Activated CD4-positive, alpha-beta T cell treated with anti-CD3 and anti-CD28 coated beads, Interleukin-2, Interleukin-6, amounts not matched to agents 100 ng/mL and 50 ng/mL, durations not matched to agents 16 hours and 8 hours (primary cell): Measurements from ENCODE around the gene CFAP92.
"Not testable (repeated sequence)": the region's sequence is repeated elsewhere in the genome, so short reads cannot be mapped to it uniquely, and the experiment has no call there.

Source experiments
- DNase-seq: peaks from one replicate; pipeline ENCODE4 v3.0.0-alpha.2; 2020

Gene CFAP92

DNA sequence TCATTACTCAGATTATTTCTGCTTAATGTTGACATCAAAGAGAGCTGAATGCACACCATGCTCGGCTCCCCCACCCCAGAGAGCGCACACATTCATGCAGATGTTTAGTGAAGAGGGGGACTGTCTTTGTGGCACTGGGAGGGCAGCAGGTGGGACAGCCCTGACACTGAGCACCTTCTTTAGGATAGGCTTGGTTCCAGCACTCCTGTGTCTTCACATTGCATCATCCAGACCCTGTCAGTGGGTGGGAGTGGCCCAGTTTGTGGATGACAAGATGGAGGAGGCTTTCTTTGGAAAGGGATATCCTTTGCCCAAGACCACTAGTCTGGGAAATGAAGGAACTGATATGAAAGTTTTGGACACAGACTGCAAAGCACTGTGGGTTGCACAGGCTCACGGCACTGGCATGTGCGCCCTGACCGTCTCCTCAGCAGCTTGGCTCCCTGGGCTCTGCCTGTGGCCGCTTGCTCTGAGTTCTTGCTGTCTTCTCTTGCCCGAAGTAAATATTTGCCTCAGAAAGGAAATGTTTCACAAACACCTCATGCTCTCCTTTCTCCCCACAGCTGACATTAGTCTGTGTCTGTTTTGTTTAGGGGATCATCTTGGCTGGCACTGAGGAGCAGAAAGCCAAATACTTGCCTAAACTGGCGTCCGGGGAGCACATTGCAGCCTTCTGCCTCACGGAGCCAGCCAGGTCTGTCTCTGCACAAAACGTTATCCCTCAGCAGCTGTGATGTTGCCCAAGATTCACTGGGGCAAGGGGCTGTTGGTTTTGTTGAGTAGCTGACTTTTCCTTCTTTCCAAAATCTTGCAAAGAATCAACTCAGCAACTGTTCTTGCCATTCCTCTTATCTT is 97.8 kb downstream of the CFAP92 start:
- no peak for DNase-seq

GRCh38 chr3:128889139-128889894 is 104.6 kb downstream of the CFAP92 start:
- DNase-seq = no peak

GRCh38 chr3:128884992-128885391 is 108.9 kb downstream of the CFAP92 start:
- DNase-seq = no peak

GRCh38 chr3:128882719-128883118 is 111.2 kb downstream of the CFAP92 start:
- no peak for DNase-seq

DNA sequence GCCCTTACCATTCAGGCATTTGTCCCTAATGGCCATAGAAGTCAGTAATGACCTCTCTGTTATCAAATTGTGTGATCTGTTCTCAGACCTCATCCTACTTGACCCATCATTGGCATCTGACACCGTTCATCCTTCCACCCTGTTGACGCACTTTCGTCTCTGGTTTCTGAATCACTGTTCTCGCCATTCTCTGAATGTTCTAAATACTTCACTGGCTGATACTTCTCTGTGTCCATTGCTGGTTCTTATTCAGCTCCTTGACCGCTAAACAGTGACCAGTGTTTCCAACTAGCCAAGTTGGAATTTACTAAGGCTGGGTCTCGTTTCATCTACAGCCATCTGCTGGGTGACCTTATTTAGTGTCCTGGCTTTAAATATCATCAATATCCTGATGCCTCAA is 112.3 kb downstream of the CFAP92 start:
- DNase-seq = no peak

DNA sequence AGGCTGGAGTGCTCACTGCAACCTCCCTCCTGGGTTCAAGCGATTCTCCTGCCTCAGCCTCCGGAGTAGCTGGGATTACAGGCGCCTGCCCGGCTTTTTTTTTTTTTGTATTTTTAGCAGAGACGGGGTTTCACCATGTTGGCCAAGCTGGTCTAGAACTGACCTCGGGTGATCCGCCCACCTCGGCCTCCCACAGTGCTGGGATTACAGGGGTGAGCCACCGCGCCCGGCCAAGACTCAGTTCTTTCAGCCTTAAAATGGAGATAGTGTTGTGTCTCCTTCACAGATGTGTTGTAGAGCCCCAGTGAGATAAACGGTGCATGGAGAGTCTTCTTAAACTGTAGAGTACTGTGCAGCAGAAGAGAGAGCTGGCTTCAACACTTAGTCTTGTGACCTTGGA is 113.4 kb downstream of the CFAP92 start:
- not testable (repeated sequence) for DNase-seq

GRCh38 chr3:128879991-128880390 is 113.9 kb downstream of the CFAP92 start:
- no peak for DNase-seq

GRCh38 chr3:128879125-128879969 is 114.5 kb downstream of the CFAP92 start, which contains the start of gene ACAD9:
ACAD9 (plus strand) TSS chr3:128879620; CDS start chr3:128879692, 72 bp downstream.
- peak; percentile 99 for DNase-seq

DNA sequence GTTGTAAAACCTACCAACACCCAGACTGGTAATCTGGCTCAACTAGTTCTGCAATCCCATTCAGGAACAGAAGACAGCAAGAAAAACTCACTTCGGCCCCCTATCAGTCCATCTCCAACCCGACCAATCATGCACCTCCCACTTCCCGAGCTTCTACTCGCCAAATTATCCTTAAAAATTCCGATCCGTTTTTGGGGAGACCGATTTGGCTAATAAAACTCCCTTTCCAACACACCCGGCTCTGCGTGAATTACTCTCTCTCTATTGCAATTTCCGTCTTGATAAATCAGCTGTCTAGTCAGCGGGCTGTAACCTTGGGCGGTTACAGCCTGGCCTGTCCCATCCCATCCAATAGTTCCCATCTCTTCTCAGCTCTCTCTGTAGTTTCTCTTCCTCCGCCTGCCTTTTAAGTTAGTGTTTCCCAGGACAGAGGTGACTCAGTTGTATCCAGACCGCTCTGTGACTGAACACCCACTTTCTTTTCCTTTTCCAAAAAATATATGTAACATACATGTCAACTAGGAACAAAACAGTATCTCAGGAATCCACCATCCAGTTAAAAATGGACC is 115.2 kb downstream of the CFAP92 start:
- DNase-seq = peak; percentile 38

- no peak for DNase-seq
Observed at GRCh38 chr3:128878011-128878457, 115.8 kb downstream of the CFAP92 start.

GRCh38 chr3:128875556-128876120 is 118.2 kb downstream of the CFAP92 start:
- peak; percentile 69 for DNase-seq

DNA sequence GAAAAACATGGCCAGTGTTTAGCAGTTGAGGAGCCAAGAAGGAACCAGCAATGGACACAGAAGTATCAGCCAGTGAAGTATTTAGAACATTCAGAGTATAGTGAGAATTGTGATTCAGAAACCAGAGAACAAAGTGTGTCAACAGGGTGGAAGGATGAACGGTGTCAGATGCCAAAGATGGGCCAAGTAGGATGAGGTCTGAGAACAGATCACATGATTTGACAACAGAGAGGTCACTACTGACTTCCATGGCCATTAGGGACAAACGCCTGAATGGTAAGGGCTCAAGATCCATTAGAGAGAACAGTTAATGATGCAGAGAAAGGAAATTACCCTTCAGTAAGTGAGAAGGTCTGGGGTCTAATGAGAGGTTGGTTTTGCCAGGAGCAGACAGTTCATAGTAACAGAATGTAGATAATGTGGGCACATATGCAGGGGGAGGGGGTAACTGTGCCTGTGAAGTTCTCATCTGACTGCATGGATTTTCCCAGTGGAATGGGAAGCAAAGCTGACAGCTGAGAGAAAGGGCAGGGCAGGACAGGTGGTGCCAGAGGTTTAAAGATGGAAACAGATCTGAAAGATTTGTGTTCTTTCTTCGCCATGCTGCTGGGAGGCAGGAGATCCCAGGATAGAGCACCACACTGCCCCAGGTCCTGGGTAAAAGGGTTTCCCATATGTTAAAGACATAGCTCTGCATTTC is 119.2 kb downstream of the CFAP92 start:
- DNase-seq = no peak

DNA sequence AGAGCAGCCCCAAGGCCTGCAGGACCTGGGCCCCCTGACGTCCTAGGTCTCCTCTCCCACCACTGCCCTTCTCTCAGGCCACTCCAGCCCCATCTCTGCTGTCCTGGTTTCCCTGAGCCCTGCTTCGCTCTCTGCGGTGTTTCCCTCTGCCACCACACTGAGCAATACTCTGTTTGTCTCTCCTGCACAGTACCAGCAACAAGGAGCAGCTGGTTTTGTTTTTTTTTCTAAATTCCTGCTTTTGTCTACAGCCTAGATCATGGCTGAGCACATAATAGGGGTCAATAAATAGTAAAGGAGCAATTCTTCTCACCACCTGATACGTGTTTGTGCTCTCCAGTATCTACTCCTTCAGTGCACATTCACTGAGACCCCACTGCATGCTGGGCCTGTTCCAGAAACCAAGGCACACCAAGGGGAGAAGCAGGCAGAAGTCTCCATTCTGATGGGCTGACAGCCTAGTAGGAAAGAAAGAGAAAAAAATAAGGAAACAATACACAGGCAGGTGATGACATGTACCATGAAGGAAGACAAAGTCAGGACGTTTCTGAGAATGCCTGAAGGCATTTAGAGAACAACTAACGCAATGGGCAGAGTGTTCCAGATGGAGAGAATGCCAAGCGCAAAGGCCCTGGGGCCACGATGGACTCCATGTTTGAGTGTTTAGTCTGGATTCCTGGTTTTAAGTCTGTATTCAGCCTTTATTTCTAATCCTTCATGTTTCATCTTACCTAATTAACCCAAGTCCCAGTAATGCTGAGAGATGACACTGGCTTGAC is 120.4 kb downstream of the CFAP92 start:
- no peak for DNase-seq

DNA sequence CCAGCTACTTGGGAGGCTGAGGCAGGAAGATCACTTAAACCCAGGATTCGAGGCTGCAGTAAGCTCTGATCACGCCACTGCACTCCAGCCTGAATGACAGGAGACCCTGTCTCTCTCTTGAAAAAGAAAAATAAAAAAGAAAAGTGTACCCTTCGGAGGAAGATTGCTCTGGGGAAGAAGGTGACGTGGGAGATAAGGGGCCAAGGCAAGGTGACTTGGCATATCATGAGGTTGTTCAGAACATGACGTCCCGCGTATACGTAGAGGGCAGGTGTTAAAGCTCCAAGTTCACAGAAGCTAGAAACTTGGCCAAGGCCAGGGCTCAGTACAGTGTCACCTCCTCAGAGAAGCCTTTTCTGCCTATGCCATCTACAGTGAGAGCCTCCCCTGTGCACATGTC is 121.1 kb downstream of the CFAP92 start:
- DNase-seq = no peak

GRCh38 chr3:128872282-128872681 is 121.6 kb downstream of the CFAP92 start:
- DNase-seq = no peak

DNA sequence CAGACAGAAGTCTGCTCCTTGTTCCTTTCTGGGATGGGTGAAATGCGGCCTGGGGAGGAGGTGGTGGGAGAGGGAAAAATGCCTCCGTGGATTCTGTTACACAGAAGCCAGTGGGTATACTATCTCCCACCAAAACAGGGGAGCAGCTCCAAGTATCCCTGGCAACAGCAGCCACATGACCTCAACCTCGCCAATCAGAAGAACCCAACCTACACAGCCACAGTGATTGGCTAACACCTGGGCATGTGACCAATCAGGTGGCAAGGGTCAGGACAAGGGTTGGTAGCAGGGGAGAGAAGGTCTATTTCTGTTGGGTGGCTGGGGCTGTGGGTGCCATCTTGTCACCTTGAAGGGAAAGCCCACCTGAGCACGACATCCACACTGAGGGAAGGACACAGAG is 123.5 kb downstream of the CFAP92 start:
- DNase-seq = no peak

DNA sequence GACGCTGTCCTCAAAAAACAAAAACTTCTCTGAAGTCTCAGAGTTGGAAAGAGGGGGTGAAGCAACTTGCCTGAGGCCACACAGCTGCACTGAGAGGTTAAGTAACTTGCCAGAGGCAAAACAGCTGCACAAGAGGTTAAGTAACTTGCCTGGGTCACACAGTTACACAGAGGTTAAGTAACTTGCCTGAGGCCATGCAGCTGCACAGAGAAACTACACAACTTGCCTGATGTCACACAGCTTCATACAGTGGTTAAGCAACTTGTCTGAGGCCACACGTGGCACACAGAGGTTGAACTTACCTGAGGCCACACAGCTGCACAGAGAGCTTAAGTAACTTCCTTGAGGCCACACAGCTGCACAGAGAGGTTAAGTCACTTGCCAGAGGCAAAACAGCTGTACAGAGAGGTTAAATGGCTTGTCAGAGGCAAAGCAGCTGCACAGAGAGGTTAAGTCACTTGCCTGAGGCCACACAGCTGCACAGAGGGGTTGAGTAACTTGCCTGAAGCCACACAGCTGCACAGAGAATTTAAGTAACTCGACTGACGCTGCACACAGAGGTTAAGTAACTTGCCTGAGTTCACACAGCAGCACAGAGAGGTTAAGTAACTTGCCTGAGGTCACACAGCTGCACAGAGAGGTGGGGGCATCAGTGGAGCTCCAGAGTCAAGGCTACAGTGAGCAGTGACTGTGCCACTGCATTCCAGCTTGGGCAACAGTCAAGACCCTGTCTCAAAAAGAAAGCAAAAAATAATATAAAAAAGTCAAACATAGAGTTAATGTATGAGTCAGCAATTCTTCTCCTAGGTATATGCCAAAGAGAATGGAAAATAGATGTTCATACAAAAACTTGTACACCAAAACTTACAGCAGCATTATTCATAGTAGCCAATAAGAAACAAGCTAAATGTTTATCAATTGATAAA is 126.4 kb downstream of the CFAP92 start:
- peak; percentile 26 for DNase-seq

- DNase-seq = not testable (repeated sequence)
Observed at GRCh38 chr3:128864849-128865804, 128.7 kb downstream of the CFAP92 start.
